HUES6 (cell line): ENCODE results near the gene URB2.
"Not testable (repeated sequence)": the region's sequence is repeated elsewhere in the genome, so short reads cannot be mapped to it uniquely, and the experiment has no call there.

Source experiments
- H3K27ac ChIP-seq: 2 replicates; pipeline ENCODE4 v1.7.0; 2013; ENCODE audit warnings: low read depth, mild to moderate bottlenecking, low read length, inconsistent platforms
- H3K27me3 ChIP-seq: 2 replicates; pipeline ENCODE4 v1.6.1; 2013; ENCODE audit warnings: low read length; ENCODE audit not compliant: control insufficient read depth, insufficient read depth
- H3K36me3 ChIP-seq: 2 replicates; pipeline ENCODE4 v1.6.1; 2013; ENCODE audit warnings: low read length; ENCODE audit not compliant: control insufficient read depth, insufficient read depth
- H3K4me1 ChIP-seq: 2 replicates; pipeline ENCODE4 v1.6.1; 2013; ENCODE audit warnings: low read length; ENCODE audit not compliant: control insufficient read depth, insufficient read depth
- H3K4me3 ChIP-seq: 2 replicates; pipeline ENCODE4 v1.5.1; 2013; ENCODE audit warnings: low read depth, low read length
- H3K9ac ChIP-seq: one replicate; pipeline ENCODE4 v1.6.1; 2013; ENCODE audit warnings: mild to moderate bottlenecking, low read length
- H3K9me3 ChIP-seq: 2 replicates; pipeline ENCODE4 v1.6.1; 2013; ENCODE audit warnings: low read depth, low read length; ENCODE audit not compliant: control insufficient read depth, insufficient read depth

URB2 gene

DNA sequence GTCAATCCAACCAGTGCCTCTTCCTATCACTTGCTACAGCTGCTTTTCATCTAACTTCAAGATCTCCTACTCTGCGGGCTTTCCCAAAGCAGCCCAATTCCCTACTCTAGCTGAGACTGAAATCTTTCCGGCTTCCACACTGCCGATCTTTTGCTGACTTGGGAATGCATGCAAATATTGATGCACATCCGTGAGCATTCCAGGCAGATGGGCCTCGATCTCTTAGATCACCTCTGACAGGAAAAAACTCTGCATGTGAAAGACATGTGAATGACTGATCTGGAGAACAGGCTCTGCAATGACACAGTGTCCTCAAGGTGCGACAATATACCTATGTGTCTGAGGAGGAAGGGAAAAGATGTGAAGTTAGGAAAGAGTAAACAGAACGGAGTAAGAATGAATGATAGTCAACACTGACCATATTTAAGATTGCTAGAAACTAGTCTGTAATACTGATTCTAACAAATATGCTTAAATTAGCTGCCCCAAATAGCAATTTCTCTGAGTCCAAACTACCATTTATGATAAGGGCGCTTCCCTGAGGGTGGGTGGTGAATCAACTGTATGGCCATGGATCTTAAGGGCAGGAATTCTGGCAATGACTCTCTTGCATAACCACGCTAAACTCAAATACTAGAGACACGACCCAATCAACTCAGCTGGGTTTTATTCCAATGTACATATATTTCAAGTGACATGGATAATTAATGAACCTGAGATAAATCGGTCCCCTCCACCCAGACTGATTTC, 8.5 kb upstream of the URB2 start:
- no peak overlapping the region for H3K9ac ChIP-seq
- H3K27ac ChIP-seq, result no peak overlapping the region
- H3K4me3 ChIP-seq, result no peak overlapping the region
- peaks cover 17% of the 10 kb centered on the region for H3K36me3 ChIP-seq
- peaks cover 4% of the 10 kb centered on the region; the same call in 1 of the 2 replicates for H3K4me1 ChIP-seq
- no peaks in the 10 kb centered on the region for H3K9me3 ChIP-seq
- no peaks in the 10 kb centered on the region for H3K27me3 ChIP-seq

- H3K27me3 ChIP-seq, result no peaks in the 10 kb centered on the region
- H3K36me3 ChIP-seq, result peaks cover 5% of the 10 kb centered on the region
- H3K9me3 ChIP-seq, result no peaks in the 10 kb centered on the region
- H3K27ac ChIP-seq, result no peak overlapping the region
- no peak overlapping the region for H3K9ac ChIP-seq
- no peak overlapping the region for H3K4me3 ChIP-seq
- peaks cover 11% of the 10 kb centered on the region for H3K4me1 ChIP-seq
Observed at GRCh38 chr1:229619002-229619401, 7.0 kb upstream of the URB2 start.

DNA sequence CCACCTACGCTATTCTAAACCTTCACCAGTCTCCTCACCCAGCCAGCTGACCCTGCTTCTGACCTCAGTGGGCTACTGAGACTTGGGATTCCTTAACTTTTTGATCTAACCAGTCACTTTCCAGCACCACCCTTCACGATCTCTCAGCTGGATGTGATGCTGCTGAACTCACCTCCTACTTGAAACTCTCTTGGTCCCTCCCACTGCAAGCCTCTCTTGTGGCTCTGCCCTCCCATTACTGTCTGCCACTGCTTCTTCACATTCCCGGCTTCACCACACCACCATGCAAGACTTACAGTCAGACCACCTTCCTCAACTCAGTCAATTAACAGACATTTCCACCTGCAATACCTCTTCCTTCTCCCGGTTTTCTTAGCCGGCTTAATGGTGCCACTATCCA, 6.4 kb upstream of the URB2 start:
- H3K4me1 ChIP-seq, result peaks cover 16% of the 10 kb centered on the region
- H3K27ac ChIP-seq, result no peak overlapping the region
- no peak overlapping the region for H3K9ac ChIP-seq
- H3K36me3 ChIP-seq, result no peaks in the 10 kb centered on the region
- H3K4me3 ChIP-seq, result no peak overlapping the region
- H3K9me3 ChIP-seq, result no peaks in the 10 kb centered on the region
- no peaks in the 10 kb centered on the region for H3K27me3 ChIP-seq

DNA sequence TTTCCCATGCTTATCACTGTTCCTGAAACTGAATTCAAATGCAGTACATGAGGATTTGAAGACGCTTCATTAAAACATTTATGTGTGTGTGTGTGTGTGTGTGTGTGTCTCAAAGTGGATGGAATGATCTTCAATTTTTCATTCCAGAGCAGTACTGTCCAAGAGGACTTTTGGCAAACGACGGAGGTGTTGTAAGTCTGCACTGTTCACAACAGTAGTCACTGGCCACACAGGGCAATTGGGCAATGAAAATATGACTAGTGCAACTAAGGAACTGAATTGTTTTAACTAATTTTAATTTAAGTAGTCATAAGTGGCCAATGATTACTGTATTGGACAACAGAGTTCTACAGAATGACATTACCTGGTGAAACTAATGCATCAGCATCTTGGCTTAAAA, 5.2 kb upstream of the URB2 start:
- no peak overlapping the region for H3K27ac ChIP-seq
- peaks cover 18% of the 10 kb centered on the region for H3K4me1 ChIP-seq
- H3K4me3 ChIP-seq, result no peak overlapping the region
- no peaks in the 10 kb centered on the region for H3K9me3 ChIP-seq
- H3K9ac ChIP-seq, result no peak overlapping the region
- no peaks in the 10 kb centered on the region for H3K27me3 ChIP-seq
- H3K36me3 ChIP-seq, result no peaks in the 10 kb centered on the region

GRCh38 chr1:229621663-229622062, 4.4 kb upstream of the URB2 start:
- Histone ChIP-seq H3K36me3 (no peaks in the 10 kb centered on the region), H3K4me3 (no peak overlapping the region), H3K9me3 (no peaks in the 10 kb centered on the region), H3K27me3 (no peaks in the 10 kb centered on the region), H3K27ac (no peak overlapping the region), H3K9ac (no peak overlapping the region), H3K4me1 (peaks cover 18% of the 10 kb centered on the region)

DNA sequence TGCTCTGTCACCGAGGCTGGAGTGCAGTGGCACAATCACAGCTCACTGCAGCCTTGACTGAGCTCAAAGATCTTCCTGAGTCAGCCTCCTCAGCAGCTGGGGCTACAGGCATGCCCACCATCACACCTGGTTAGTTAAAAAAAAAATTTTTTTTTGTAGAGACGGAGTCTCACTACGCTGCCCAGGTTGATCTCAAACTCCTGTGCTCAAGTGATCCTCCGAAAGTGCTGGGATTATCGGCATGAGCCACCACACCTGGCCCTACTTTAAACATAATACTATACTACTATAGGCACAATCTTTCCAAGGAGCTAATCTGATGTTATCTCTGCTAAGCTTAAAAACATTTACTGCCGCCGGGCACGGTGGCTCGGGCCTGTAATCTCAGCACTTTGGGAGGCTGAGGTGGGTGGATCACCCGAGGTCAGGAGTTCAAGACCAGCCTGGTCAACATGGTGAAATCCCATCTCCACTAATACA, 3.4 kb upstream of the URB2 start:
- peaks cover 22% of the 10 kb centered on the region for H3K4me1 ChIP-seq
- not testable (repeated sequence) for H3K9ac ChIP-seq, H3K27me3 ChIP-seq, H3K4me3 ChIP-seq, H3K9me3 ChIP-seq, H3K27ac ChIP-seq, H3K36me3 ChIP-seq

DNA sequence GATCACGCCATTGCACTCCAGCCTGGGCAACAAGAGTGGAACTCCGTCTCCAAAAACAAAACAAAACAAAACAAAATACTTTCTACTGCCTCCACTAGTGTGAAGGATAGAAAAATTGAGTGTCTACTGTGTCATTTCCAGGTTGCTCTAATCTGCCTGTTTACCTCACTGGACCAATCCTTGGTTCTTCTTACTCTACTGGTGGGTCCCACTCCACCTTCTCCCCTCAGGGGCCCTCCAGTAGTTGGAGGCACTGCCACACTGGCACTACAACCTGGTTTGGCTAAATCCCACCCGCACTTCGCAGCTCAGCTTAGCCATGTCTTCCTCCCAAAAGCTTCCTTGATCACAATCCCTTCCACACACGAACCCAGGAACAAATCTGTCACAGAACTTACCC, 2.8 kb upstream of the URB2 start:
- Histone ChIP-seq H3K9me3 (no peaks in the 10 kb centered on the region), H3K9ac (no peak overlapping the region), H3K36me3 (no peaks in the 10 kb centered on the region), H3K4me1 (peaks cover 22% of the 10 kb centered on the region), H3K27me3 (no peaks in the 10 kb centered on the region), H3K27ac (no peak overlapping the region), H3K4me3 (no peak overlapping the region)

- no peaks in the 10 kb centered on the region for H3K27me3 ChIP-seq
- 0 out of 2 replicates have a peak, but pooled peaks cover 3% of the 10 kb centered on the region for H3K36me3 ChIP-seq
- H3K4me3 ChIP-seq, result peak overlapping the region; percentile 89; the same call in 1 of the 2 replicates
- no peak overlapping the region for H3K27ac ChIP-seq
- H3K9me3 ChIP-seq, result no peaks in the 10 kb centered on the region
- H3K9ac ChIP-seq, result no peak overlapping the region
- H3K4me1 ChIP-seq, result peaks cover 22% of the 10 kb centered on the region
Observed at GRCh38 chr1:229623838-229624237, 2.2 kb upstream of the URB2 start.

DNA sequence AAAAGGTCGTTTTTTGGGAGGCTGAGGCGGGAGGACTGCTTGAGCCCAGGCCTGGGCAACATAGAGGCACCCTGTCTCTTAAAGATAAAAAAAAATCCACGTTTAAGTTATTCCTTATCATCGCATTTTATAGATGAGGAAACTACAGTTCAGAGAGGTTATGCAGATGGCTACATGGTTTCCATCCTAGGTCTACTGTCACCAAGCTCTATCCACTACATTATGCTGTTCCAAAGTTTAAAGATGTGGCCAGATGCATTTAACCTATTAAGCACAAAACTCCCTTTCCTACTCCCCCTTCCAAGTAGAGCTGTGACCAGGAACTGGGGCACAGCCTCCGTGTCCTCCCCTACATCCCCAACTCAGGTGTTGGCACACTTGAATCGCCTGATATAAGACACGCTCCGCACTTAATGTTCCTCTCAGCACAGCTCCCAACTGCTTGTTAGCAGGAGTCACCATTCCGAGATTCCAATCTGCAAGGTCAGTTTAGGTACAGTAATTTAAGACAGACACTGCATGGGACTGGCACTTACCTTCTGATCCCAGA, 1.5 kb upstream of the URB2 start:
- no peaks in the 10 kb centered on the region for H3K27me3 ChIP-seq
- H3K9me3 ChIP-seq, result no peaks in the 10 kb centered on the region
- H3K27ac ChIP-seq, result no peak overlapping the region
- H3K4me1 ChIP-seq, result peaks cover 18% of the 10 kb centered on the region
- peak overlapping the region; percentile 81 for H3K9ac ChIP-seq
- H3K4me3 ChIP-seq, result peak overlapping the region; percentile 89
- 0 out of 2 replicates have a peak, but pooled peaks cover 5% of the 10 kb centered on the region for H3K36me3 ChIP-seq

- Histone ChIP-seq H3K4me1 (peaks cover 18% of the 10 kb centered on the region), H3K27ac (no peak overlapping the region), H3K9ac (peak overlapping the region; percentile 92), H3K9me3 (no peaks in the 10 kb centered on the region), H3K27me3 (no peaks in the 10 kb centered on the region), H3K36me3 (0 out of 2 replicates have a peak, but pooled peaks cover 5% of the 10 kb centered on the region), H3K4me3 (peak overlapping the region; percentile 95)
Observed at GRCh38 chr1:229625071-229625914, 754 bp upstream of the URB2 start.

DNA sequence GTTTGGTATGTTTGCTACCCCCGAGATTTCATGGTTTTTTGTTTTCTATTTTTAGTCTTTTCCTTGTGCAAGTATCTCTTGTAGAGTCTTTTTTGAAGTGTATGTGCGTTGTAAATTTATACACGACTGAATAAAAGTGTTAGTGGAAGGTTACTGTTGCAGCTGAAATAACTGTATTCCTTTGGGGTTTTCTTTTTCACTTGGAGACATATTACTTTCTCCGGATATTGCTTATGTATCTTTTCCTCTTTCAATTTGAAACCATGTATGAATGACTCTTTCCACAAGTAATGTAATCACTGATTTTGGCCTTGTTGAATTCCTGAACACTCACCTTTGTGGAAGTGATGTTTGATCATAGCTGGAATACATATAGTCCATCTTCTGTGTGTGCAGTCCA, 956 bp downstream of the URB2 start:
- Histone ChIP-seq H3K9ac (peak overlapping the region; percentile 92), H3K4me1 (peaks cover 18% of the 10 kb centered on the region), H3K27me3 (no peaks in the 10 kb centered on the region), H3K4me3 (peak overlapping the region; percentile 95), H3K9me3 (no peaks in the 10 kb centered on the region), H3K36me3 (peaks cover 9% of the 10 kb centered on the region; the same call in 1 of the 2 replicates), H3K27ac (no peak overlapping the region)
